ENCODE results near the gene TULP4. TPM values are rescaled to one million over a fixed set of nuclear protein-coding genes. Genes with fewer than 3 reads are reported as not detected.
"Not testable (repeated sequence)": the region's sequence is repeated elsewhere in the genome, so short reads cannot be mapped to it uniquely, and the experiment has no call there.

Gene TULP4
- total RNA-seq, 1 donor from 2014 or later = 105 TPM

DNA sequence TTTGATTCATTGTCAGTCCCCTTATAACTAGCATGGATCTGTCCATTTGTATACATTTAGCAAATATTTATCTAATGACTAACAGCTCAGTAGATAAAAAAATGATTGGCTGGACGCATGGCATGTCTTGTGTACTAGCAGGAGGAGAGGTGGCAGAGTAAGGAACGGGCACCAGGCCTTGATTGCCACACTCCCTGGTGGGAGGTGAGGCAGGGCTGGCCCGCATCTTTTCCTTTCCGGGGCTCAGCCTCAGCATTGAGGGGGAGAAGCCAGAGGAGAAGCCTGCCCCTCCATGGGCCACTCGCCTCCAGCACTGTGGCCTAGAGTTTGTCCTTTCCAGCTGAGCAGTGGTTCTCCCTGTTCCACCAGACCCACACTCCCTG, 162.7 kb downstream of the TULP4 start:
- Histone ChIP-seq H3K4me3 (ENCODE audit: low read depth, low read length) (no peak overlapping the region), H3K36me3 (ENCODE audit: control insufficient read depth, insufficient read depth, low read length) (no peaks in the 10 kb centered on the region), H3K27me3 (ENCODE audit: control insufficient read depth, insufficient read depth, low read length) (no peaks in the 10 kb centered on the region)
- TF ChIP-seq, protein P1, sequence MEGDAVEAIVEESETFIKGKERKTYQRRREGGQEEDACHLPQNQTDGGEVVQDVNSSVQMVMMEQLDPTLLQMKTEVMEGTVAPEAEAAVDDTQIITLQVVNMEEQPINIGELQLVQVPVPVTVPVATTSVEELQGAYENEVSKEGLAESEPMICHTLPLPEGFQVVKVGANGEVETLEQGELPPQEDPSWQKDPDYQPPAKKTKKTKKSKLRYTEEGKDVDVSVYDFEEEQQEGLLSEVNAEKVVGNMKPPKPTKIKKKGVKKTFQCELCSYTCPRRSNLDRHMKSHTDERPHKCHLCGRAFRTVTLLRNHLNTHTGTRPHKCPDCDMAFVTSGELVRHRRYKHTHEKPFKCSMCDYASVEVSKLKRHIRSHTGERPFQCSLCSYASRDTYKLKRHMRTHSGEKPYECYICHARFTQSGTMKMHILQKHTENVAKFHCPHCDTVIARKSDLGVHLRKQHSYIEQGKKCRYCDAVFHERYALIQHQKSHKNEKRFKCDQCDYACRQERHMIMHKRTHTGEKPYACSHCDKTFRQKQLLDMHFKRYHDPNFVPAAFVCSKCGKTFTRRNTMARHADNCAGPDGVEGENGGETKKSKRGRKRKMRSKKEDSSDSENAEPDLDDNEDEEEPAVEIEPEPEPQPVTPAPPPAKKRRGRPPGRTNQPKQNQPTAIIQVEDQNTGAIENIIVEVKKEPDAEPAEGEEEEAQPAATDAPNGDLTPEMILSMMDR (IDR thresholded peaks at IDR 0.05; ENCODE audit: insufficient read depth, low read length, poor library complexity, severe bottlenecking) = no peak
- DNase-seq (ENCODE audit: low read depth) = no peak

DNA sequence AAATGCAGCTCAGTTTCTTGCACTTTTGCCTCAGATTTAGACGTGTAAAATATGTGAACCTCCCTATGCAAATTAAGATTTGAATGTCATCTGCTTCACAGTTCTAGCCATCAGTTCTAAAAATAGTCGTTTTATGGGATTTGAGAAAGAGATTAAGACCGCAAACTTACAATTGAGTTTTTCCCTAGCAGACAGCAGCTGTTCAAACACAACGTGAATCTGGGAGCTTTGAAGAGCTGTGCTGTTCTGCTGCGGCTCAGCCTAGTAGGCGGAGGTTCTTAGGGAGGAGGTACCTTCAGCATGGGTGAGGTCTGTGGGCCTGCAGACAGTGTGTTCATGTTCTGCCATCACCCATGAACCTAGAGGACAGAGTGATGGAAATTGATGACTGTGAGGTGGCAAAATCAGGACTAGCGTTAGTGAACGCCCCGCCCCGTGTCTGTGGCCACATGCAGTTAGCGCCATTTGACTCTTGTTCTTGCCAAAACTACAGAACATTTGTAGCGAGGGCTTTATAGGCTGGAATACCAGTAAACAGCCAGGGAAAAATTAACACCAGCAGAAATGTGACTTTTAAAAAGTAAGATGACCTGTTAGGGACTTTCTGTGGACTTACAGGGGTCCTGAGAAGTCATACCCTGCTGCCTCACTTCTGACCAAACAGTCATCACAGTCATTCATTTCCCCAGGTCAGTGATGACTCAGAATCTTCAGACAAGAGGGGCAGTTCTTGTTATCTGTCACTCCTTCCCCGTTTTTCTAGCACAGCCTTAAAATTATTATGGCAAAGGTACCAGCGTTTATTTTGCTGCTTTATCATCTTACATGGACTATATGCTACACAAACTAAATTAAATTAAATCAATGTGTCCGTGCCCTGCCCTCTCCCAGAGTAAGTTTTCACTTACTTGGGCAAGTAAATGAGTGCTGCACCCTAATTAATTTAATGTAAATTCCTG, 163.4 kb downstream of the TULP4 start:
- Histone ChIP-seq H3K36me3 (ENCODE audit: control insufficient read depth, insufficient read depth, low read length) (no peaks in the 10 kb centered on the region), H3K4me3 (ENCODE audit: low read depth, low read length) (no peak overlapping the region), H3K27me3 (ENCODE audit: control insufficient read depth, insufficient read depth, low read length) (no peaks in the 10 kb centered on the region)
- peak; percentile 68 for DNase-seq (ENCODE audit: low read depth)
- TF ChIP-seq, protein P1 (IDR thresholded peaks at IDR 0.05; ENCODE audit: insufficient read depth, low read length, poor library complexity, severe bottlenecking) = no peak

DNA sequence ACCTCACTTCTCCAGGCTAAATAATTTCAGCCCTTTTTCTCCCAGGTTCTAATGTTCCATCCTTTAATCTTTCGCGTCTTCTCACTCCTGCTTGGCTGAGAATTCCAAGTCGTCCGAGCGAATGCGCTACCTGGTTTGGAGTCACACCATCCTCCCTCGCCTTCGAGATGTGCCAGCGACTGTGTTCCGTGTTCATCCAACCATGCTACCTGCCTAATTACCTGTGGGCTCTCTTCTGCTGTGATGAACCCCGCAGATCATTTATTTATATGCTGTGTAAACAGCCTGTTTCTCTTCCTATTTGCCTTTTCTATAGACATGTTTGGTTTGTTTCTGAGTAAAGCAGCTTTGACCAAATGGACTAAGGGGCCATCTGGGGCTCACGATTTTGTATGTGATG, 164.1 kb downstream of the TULP4 start:
- Histone ChIP-seq H3K4me3 (ENCODE audit: low read depth, low read length) (no peak overlapping the region), H3K27me3 (ENCODE audit: control insufficient read depth, insufficient read depth, low read length) (no peaks in the 10 kb centered on the region), H3K36me3 (ENCODE audit: control insufficient read depth, insufficient read depth, low read length) (no peaks in the 10 kb centered on the region)
- TF ChIP-seq, protein P1 (IDR thresholded peaks at IDR 0.05; ENCODE audit: insufficient read depth, low read length, poor library complexity, severe bottlenecking) = no peak
- DNase-seq (ENCODE audit: low read depth) = no peak

DNA sequence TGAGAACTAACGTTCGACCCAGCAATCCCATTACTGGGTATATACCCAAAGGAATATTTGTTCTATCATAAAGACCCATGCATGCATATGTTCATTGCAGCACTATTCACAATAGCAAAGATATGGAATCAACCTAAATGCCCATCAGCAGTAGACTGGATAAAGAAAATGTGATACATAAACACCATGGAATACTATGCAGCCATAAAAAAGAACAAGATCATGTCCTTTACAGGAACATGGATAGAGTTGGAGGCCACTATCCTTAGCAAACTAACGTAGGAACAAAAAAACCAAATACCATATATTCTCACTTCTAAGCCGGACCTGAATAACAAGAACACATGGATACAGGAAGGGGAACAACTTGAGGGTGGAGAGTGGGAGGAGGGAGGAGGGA, 165.5 kb downstream of the TULP4 start:
- not testable (repeated sequence) for H3K36me3 ChIP-seq (ENCODE audit: control insufficient read depth, insufficient read depth, low read length); DNase-seq (ENCODE audit: low read depth); H3K4me3 ChIP-seq (ENCODE audit: low read depth, low read length); H3K27me3 ChIP-seq (ENCODE audit: control insufficient read depth, insufficient read depth, low read length)

DNA sequence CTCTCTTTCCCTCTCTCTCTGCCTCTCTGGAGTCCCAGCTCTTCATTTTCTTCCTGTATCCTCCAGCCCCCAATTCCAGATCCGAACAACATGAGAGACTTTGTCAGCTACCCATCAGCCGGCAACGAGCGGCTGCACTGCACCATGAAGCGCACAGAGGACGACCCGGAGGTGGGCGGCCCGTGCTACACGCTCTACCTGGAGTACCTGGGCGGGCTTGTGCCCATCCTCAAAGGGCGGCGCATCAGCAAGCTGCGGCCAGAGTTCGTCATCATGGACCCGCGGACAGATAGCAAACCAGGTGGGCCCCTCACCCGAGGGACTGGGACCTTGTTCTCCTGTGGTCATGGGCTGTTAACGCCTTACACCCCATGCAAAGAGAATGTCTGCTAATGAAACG, 168.7 kb downstream of the TULP4 start:
- Histone ChIP-seq H3K36me3 (ENCODE audit: control insufficient read depth, insufficient read depth, low read length) (no peaks in the 10 kb centered on the region), H3K27me3 (ENCODE audit: control insufficient read depth, insufficient read depth, low read length) (no peaks in the 10 kb centered on the region), H3K4me3 (ENCODE audit: low read depth, low read length) (no peak overlapping the region)
- DNase-seq (ENCODE audit: low read depth) = no peak
- TF ChIP-seq, protein P1 (IDR thresholded peaks at IDR 0.05; ENCODE audit: insufficient read depth, low read length, poor library complexity, severe bottlenecking) = no peak

DNA sequence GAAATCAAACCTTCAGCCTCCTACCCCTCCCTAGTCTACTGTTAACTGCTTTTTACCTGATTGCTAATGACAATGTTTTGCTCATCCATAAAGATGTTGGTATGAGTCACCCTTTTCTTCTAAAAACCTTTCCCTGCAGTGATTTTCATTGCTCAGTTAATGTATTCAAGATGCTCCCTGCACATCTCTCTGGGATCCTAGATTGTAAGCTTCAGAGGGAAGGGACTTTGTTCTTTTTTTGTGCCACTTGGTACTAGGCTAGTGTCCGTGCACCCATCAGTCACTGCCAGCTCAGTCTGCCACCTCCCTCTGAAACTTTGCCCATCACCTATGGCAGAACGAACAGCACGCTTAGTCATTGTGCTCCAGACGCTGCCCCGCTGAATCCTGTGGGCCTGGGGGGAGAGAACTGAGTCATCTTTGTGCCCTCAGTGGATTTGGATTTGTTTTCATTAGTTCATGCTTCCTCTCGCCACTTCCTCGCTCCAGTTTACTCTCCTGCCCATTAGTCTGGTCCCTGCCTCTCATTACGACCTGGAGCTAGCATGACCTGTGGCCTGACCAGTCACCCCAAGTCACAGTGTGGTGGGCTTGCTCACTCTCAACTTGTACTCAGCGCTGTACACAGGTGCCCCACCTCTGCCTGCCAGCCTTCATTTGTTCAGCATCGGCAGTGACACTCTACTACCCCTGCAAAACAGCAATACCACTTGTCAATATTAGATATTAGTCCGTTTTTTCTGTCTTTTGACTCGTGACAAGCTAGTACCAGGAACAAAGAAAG, 169.6 kb downstream of the TULP4 start:
- Histone ChIP-seq H3K27me3 (ENCODE audit: control insufficient read depth, insufficient read depth, low read length) (no peaks in the 10 kb centered on the region), H3K4me3 (ENCODE audit: low read depth, low read length) (no peak overlapping the region), H3K36me3 (ENCODE audit: control insufficient read depth, insufficient read depth, low read length) (no peaks in the 10 kb centered on the region)
- TF ChIP-seq, protein P1 (IDR thresholded peaks at IDR 0.05; ENCODE audit: insufficient read depth, low read length, poor library complexity, severe bottlenecking) = no peak
- peak; percentile 74 for DNase-seq (ENCODE audit: low read depth)

All from kidney epithelial cell (primary cell).